GM23248 (cell line): ENCODE results near the gene SLCO1A2.

ENCODE experiments used
- EZH2 ChIP-seq: fragments of 200-600 bp; sonication (generic); IDR thresholded peaks from 2 replicates; pipeline ENCODE4 v1.6.1; 2018; ENCODE audit warnings: antibody characterized with exemption, mild to moderate bottlenecking; ENCODE audit not compliant: insufficient read depth, poor library complexity, severe bottlenecking
- EZH2phosphoT487 ChIP-seq: fragments of 200-600 bp; sonication (generic); IDR thresholded peaks from 2 replicates; pipeline ENCODE4 v1.6.1; 2018; ENCODE audit warnings: antibody characterized with exemption, moderate library complexity, mild to moderate bottlenecking, low read depth; ENCODE audit not compliant: insufficient read depth

GRCh38 chr12:21308785-21309184, 25.9 kb downstream of the SLCO1A2 start:
- no peak for TF ChIP-seq EZH2phosphoT487
- TF ChIP-seq EZH2: no peak
